HepG2 (cell line): ENCODE data around the gene TAF12. TPM values are rescaled to one million over a fixed set of nuclear protein-coding genes. Genes with fewer than 3 reads are reported as not detected.
A peak's percentile ranks its signal among the peaks of the same experiment; 100 is the strongest.
"Not testable (repeated sequence)": the region's sequence is repeated elsewhere in the genome, so short reads cannot be mapped to it uniquely, and the experiment has no call there.

Experiments used
- ARHGAP35 ChIP-seq: sonication (generic); formaldehyde crosslinking; IDR thresholded peaks from 2 replicates; pipeline ENCODE4 v1.9.0; 2022; ENCODE audit warnings: mild to moderate bottlenecking, inconsistent platforms, moderate library complexity, missing genetic modification reagents, borderline replicate concordance
- CREB1 ChIP-seq, 2 experiments: fragments of 450-650 bp in 1 of 2; IDR thresholded peaks; 2 replicates each; pipeline ENCODE4 v1.6.1; 2016 to 2017; ENCODE audit warnings: control low read depth in 1 of 2, mild to moderate bottlenecking in 1 of 2, missing compliant biosample characterization in 1 of 2, missing genetic modification characterization in 1 of 2
- MZF1 ChIP-seq: sonication (generic); formaldehyde crosslinking; IDR thresholded peaks from 2 replicates; pipeline ENCODE4 v1.8.1; 2023; ENCODE audit warnings: mild to moderate bottlenecking, missing genetic modification reagents, borderline replicate concordance
- SPEN ChIP-seq: sonication (generic); formaldehyde crosslinking; IDR thresholded peaks from 2 replicates; pipeline ENCODE4 v1.5.1; 2020; ENCODE audit warnings: low read depth, mild to moderate bottlenecking, missing genetic modification reagents
- TBX2 ChIP-seq: sonication (generic); formaldehyde crosslinking; IDR thresholded peaks from 2 replicates; pipeline ENCODE4 v1.5.0; 2020; ENCODE audit warnings: missing genetic modification reagents, mild to moderate bottlenecking, borderline replicate concordance
- ZNF274 ChIP-seq: sonication (generic); formaldehyde crosslinking; IDR thresholded peaks from 2 replicates; pipeline ENCODE4 v1.5.1; 2020; ENCODE audit warnings: mild to moderate bottlenecking, missing genetic modification reagents
- ZNF607 ChIP-seq: sonication (generic); formaldehyde crosslinking; IDR thresholded peaks from 2 replicates; pipeline ENCODE4 v1.5.1; 2020; ENCODE audit warnings: missing genetic modification reagents, mild to moderate bottlenecking, borderline replicate concordance
- polyA plus RNA-seq, 8 experiments: library from polyadenylated mRNA; depleted of rRNA in 3 of 8; stranded (reverse) in 7 of 8; unstranded in 1 of 8; fragments of >200 nt; fragmentation: Illumina TruSeq in 4 of 8; extraction: Trizol in 4 of 8; gene quantifications; 2 replicates each; pipeline versions ENCODE4 v1.2.1 to v1.2.3, GENCODE V29; 2011 to 2016; ENCODE audit warnings: low read depth in 4 of 8, missing spikeins in 1 of 8, mixed read lengths in 1 of 8; ENCODE audit not compliant: insufficient read depth in 1 of 8
- total RNA-seq, 5 experiments: library from RNA; depleted of rRNA; stranded (reverse); fragments of >200 nt; fragmentation: Illumina TruSeq; extraction: Trizol; gene quantifications; 2 replicates each; pipeline ENCODE4 v1.2.3, GENCODE V29; 2016; ENCODE audit warnings: low read depth in 1 of 5
- TF ChIP-seq, protein P1 (sequence below), 2 experiments: fragments of 450-650 bp in 1 of 2; sonication (generic) in 1 of 2; formaldehyde crosslinking in 1 of 2; IDR thresholded peaks; 2 replicates each; pipeline versions ENCODE4 v1.6.1 to v1.8.0; 2016 to 2022; ENCODE audit warnings: antibody characterized with exemption in 1 of 2, mild to moderate bottlenecking in 1 of 2, missing genetic modification reagents in 1 of 2
- TF ChIP-seq, protein P2 (sequence below): sonication (generic); formaldehyde crosslinking; IDR thresholded peaks from 2 replicates; pipeline ENCODE4 v1.4.0; 2020; ENCODE audit warnings: missing genetic modification reagents

TAF12 gene
- total and polyA plus RNA-seq, 2 of the 13 experiments (the other 11 are each of a cell fraction or from before 2014, with no cell fraction given): 16.3 to 17.1 TPM

DNA sequence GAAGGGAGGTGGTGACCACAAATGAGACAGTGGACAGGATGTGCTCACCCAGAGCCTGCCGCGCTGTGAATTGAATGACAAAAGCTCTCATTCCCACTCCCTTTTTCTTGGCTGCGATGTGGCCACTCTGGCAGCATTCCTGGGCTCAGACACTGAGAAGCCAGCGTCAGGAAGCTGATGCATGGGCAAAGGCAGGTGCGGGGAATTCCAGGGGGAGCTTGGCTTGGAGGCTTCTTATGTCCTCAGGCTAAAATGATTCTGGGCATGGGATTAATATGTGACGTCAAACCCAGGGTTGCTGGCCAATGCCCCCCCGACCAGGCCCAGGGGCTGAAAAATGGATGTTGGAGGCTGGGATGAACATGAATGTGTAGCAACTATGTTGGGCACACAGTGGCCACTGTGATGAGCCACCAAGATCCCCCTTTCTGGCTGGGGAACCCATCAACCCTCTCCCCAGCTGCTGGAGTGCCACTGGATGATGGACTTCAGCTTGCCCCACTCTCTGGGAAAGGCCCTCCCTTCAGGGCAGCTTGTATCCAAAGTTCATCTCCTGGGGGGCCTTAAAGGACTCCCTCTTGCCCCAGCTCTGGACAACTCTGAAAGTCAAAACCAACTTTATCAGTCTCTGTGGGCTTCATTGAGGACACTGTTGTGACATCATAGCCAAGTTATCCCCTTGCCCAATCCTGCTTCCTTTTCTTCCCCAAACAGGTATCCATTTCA lies 48.0 kb downstream of the TAF12 start (continued):
- TF ChIP-seq, protein P1, sequence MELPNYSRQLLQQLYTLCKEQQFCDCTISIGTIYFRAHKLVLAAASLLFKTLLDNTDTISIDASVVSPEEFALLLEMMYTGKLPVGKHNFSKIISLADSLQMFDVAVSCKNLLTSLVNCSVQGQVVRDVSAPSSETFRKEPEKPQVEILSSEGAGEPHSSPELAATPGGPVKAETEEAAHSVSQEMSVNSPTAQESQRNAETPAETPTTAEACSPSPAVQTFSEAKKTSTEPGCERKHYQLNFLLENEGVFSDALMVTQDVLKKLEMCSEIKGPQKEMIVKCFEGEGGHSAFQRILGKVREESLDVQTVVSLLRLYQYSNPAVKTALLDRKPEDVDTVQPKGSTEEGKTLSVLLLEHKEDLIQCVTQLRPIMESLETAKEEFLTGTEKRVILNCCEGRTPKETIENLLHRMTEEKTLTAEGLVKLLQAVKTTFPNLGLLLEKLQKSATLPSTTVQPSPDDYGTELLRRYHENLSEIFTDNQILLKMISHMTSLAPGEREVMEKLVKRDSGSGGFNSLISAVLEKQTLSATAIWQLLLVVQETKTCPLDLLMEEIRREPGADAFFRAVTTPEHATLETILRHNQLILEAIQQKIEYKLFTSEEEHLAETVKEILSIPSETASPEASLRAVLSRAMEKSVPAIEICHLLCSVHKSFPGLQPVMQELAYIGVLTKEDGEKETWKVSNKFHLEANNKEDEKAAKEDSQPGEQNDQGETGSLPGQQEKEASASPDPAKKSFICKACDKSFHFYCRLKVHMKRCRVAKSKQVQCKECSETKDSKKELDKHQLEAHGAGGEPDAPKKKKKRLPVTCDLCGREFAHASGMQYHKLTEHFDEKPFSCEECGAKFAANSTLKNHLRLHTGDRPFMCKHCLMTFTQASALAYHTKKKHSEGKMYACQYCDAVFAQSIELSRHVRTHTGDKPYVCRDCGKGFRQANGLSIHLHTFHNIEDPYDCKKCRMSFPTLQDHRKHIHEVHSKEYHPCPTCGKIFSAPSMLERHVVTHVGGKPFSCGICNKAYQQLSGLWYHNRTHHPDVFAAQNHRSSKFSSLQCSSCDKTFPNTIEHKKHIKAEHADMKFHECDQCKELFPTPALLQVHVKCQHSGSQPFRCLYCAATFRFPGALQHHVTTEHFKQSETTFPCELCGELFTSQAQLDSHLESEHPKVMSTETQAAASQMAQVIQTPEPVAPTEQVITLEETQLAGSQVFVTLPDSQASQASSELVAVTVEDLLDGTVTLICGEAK (IDR thresholded peaks at IDR 0.05): peak; percentile 34
- TF ChIP-seq, protein P1 (CRISPR knock-in tag; IDR thresholded peaks at IDR 0.05): peak; percentile 98
- TF ChIP-seq, protein P2, sequence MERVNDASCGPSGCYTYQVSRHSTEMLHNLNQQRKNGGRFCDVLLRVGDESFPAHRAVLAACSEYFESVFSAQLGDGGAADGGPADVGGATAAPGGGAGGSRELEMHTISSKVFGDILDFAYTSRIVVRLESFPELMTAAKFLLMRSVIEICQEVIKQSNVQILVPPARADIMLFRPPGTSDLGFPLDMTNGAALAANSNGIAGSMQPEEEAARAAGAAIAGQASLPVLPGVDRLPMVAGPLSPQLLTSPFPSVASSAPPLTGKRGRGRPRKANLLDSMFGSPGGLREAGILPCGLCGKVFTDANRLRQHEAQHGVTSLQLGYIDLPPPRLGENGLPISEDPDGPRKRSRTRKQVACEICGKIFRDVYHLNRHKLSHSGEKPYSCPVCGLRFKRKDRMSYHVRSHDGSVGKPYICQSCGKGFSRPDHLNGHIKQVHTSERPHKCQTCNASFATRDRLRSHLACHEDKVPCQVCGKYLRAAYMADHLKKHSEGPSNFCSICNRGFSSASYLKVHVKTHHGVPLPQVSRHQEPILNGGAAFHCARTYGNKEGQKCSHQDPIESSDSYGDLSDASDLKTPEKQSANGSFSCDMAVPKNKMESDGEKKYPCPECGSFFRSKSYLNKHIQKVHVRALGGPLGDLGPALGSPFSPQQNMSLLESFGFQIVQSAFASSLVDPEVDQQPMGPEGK (CRISPR knock-in tag): peak; percentile 73; the same call in 1 of the 2 replicates
- TF ChIP-seq CREB1 (IDR thresholded peaks at IDR 0.05): not testable (repeated sequence)
- TF ChIP-seq CREB1 (CRISPR knock-in tag; IDR thresholded peaks at IDR 0.05) (peak; percentile 47; the same call in 1 of the 2 replicates), ZNF607 (CRISPR knock-in tag) (0 out of 2 replicates have a peak, but pooled peaks have one; percentile 39), ARHGAP35 (CRISPR knock-in tag) (0 out of 2 replicates have a peak, but pooled peaks have one; percentile 12), MZF1 (CRISPR knock-in tag) (peak; percentile 96), ZNF274 (CRISPR knock-in tag) (peak; percentile 35; the same call in 1 of the 2 replicates), TBX2 (CRISPR knock-in tag) (0 out of 2 replicates have a peak, but pooled peaks have one; percentile 10), SPEN (CRISPR knock-in tag) (peak; percentile 55; the same call in 1 of the 2 replicates)
